GM18873 (cell line): ENCODE results near the gene ST3GAL3.

ENCODE experiments used
- ATAC-seq: cut with Tn5 transposase; IDR thresholded peaks from one replicate; pipeline ENCODE4 v1.9.1; 2021; ENCODE audit warnings: mild to moderate bottlenecking, moderate library complexity, moderate number of reproducible peaks; ENCODE audit not compliant: unreplicated experiment, low FRiP score

The ST3GAL3 gene

DNA sequence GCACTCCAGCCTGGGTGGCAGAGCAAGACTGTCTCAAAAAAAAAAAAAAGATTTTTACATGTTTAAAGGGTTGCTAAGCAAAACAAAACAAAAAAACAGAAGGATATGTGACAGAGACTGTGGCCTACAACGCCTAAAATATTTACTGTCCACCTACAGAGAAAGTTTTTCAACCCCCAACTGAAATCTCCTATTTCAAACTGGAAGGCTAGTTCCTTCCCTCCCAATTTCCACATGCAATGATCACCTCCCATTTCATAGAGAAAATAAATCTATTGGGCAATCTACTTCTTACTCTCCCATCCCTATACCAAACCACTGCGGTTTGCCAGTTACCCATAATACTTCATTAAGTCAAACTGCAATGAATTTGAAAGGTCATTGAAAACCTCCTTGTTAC, 74.2 kb downstream of the ST3GAL3 start:
- ATAC-seq: no peak

DNA sequence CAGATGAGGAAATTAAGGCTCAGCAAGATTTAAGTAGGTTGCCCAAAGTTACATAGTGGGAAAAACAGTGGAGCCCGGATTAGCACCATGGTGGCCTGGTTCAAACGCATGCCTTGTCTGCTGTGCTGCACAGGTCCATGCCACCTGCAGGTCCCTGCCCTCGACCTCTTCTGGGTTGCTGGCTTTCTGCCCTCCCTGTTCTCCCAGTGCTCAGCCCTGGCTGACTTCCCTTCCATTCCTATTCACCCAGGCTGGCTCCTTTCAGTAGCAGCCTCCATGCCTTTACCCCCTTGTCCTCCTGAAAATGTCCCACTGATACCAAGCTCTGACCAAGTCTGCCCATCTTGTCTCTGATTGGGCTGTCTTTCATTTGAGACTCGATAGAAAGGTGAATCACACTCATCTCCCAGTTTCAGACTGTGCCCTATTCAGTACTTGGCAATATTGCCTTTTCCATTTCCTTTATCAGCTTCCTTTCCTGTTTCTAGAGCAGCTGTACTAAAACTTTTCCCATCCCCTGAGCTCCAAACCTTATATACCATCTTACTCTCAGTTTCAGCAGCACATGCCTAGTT, 75.8 kb downstream of the ST3GAL3 start:
- no peak for ATAC-seq

DNA sequence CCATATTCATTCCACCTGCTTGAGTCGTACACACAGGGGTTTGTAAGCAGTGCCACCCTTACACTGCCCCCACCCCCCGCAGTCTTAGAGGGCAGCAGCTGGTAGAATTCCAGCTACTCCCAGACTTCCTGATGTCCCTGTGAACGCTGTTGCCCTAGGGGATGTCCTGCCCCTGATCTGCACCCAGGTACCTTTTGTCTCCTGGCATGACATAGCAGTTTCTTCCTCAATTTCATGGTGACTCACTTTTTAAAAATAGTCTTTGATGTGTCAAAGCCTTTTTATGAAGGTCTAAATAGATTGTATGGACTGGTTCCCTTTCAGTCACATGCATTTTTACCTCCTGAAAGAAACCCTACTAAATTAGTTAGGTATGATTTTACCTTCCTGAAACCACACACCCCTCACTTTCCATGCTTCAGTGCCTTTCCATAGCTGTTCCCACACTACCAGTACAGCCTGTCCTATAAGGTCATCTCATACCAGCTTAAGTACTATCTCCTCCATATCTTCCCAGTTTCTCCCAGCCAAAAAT, 76.4 kb downstream of the ST3GAL3 start:
- no peak for ATAC-seq

DNA sequence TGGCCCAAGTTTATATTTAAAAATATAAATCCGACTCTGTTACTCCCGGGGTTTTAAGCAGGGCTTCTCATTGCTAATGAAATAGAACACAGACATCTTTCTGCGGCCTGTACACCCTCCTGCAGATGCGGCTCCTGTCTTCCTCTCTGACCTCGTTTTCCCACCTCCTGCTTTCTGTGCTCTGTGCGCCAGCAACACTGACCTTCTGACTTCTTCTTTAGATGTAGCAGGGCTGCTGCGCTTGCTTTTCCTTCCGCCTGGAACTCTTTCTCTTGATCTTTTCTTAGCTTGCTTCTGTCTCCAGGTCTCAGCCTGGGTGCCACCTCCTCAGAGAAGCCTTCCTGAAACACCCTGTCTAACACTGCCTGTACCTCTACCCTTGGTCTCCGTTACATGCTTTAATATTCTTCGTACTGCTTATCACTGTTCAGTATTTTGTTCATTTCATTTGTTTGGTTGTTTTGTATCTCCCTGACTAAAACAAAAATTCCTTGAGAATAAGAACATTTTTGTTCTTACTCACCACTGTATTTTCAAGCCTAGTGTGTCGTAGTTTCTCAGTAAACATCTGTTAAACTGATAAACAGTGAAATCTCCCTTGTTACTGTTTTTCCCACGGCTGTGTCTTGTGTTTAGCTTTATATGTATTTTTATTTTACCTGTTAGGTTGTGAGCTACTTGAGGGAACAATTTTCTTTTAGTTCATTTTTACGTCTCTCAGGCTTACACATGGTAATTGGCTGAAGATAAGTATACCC, 79.0 kb downstream of the ST3GAL3 start:
- no peak for ATAC-seq

DNA sequence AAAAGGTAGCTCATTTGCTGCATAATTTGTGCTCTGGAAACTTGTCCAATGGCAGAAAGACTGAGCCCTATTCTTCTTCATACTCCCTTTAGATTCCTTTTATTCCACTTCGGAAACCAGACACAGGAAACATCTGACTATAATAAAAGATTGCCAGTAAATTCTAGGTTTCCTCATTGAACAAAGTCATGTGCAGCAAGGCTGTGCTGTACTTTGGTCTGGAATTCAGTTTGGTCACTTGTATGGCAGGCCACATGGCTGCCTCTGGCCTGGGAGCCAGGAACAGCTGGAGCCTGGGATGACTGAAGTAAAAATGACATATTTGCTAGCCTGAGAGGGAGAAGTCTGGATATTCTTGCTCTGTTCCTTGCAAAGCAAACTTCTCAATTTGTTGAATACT, 79.6 kb downstream of the ST3GAL3 start:
- no peak for ATAC-seq

DNA sequence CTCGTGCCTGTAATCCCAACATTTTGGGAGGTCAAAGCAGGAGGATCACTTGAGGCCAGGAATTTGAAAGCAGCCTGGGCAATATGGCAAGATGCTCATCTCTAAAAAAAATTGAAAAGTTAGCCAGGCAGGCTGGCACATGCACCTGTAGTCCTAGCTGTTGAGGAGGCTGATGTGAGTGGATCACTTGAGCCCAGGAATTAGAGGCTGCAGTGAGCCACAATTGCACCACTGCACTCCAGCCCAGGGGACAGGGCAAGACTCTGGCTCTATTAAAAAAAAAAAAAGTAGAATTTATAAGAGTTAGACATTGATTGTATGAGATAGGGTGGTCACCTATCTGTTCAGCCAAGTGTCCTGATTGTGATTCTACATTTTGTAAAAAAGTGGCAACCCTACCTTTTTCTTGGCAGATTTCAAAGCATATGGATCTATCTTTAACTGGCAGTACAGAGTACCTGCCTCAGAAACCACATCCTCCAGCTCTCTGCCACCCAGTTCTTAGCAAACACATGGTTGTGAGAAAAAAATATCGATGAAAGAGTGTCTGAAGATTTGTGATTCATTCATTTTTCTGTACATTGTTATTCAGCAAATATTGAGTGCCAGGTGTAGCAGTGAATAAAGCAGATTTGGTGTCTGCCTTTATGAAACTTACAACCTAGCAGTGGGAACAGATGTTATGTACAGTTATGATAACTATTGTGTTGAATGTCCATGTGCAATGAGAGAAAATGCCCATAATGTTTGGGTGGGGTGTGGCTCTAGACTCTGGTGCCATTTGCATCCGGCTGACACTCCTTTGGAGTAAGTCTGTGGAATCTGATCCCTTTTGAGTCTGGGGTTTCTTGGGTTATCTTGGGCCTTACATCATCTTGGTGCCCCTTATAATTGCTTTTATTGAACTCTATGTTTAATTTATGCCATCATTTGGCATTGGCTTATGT, 82.5 kb downstream of the ST3GAL3 start:
- no peak for ATAC-seq

DNA sequence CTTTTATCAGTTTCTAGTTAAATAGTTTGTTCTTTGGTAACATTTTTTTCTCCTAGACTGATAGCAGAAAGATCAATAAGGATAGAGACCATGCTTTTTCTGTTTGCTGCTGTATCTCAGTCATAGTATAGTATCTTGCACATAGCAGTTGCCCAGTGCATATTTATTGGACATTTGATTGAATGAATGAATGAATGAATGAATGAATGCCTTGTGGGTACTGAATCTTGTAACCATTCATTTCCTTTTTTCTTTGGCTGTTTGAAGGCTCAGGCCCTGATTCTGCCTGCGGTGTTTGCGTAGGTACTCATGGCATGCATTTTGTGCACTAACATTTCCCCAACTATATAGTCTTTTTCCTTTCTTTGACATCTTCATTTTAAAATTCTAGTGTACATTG, 83.9 kb downstream of the ST3GAL3 start:
- no peak for ATAC-seq

DNA sequence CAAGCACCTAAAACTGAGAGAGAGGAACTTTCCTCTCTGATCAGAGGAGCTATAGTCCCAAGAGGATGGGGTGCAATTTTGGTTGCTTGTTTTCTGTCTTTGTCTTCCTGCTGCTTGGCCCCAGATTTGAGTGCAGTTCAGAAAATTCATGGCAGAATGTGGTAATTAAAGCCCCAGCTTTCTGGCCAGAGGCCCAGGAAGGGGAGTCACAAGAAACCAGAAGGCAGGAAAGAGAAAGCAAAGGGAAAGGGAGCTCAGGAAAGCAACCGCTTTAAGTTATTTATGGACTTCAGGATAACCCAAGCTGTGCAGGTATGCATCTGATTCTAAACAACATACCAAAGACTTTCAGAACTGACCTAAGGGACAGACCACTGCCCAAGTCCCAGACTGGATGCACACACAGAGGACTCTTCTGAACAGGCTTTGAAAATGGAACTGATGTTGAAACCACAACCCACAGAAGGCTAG, 88.8 kb downstream of the ST3GAL3 start:
- no peak for ATAC-seq

DNA sequence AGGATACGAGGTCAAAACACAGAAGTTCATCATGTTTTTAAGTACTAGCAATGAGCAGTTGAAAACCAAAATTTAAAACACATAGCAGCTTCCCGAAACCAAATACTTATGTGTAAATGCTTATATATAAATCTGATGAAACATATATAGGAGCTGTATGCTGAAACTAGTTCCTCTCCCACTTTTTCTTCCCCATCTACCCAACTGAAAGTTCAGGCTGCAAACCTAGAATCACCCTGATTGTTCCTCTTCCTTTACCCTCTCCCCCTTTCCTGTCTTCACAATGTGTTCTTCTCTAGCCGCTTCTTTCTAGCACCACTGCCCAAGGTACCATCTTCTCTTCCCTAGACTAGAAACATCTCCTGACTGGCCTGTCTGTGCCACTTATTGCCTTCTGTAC, 90.6 kb downstream of the ST3GAL3 start:
- ATAC-seq: no peak

DNA sequence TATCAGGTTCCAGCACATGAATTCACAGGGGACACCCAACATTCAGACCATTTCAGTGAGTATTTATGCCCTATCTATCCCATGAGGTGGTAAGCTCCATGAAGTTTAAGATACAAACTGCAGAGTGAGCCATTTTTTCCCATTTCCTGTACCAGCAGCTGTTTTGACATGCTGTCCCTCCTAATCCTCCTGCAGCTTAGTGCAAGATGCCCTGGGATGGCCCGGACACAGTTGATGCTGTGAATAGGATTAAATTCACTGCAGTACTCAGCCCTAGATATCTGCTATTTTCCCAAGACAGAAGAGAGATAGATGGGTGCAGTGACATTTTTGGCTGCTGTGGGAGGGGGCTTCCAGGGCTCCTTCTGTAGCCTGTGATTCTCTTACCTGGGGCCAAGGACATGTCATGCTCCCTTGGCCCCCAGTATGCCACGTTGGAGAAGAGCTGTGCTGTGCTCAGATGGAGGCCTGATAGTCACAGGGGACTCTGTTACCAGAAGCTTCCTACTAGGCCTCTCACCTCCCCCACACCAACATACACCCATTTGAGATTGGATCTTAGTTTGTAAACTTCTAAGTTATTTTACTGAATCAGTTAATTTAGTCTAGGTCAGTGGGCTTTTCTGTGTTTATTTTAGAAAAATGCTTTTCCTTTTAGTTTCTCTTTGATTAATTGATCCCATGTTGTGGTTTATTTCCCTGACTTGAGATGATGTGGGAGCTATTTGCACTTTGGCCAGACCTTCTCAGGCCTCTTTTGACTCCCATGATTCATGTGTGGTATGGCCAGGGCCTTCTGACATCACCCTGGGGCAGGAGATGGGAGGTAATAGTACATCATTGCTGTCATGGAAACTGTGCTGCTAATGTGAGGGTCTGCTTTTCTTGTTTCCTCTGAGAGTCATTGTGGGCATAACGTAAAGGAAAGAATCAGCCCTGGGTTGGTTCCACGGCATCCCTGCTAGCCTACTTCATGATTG, 92.6 kb downstream of the ST3GAL3 start:
- ATAC-seq: no peak

DNA sequence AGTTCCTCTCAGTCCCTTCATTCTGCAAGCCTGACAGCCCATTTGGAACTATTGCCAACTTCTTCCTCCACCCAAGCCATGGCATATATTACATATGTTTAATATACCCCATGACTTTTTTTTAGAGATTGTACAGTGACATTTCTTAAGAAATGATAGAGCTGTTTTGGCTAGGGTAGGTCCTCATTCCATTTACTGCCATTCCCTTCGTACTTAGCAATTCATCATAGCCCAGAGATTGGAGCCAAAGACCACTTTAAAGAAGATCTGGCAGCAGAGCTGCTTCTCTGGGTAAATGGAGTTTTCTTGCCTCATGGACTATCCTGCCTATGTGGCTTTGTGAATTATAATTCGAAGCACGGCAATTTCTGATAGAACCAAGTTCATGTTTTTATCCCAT, 93.4 kb downstream of the ST3GAL3 start:
- ATAC-seq: no peak

DNA sequence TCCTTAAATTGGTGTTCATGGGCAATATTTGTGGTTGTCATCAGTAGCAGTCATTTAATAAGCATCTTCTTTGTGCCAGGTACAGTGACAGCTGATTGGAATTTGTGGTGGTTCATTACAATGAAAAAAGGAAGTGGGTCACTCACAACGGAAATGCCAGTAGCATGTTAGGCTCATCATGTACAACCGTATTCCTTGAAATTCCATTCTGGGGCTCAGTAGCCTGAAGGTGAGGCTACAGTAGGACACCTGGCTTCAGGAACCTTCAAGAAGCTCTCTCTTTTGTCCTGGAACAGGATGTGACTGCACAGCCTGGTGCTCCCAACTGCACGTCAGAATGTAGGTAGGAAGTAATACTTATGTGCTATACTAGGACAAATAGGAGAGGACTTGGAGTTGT, 93.9 kb downstream of the ST3GAL3 start:
- no peak for ATAC-seq

DNA sequence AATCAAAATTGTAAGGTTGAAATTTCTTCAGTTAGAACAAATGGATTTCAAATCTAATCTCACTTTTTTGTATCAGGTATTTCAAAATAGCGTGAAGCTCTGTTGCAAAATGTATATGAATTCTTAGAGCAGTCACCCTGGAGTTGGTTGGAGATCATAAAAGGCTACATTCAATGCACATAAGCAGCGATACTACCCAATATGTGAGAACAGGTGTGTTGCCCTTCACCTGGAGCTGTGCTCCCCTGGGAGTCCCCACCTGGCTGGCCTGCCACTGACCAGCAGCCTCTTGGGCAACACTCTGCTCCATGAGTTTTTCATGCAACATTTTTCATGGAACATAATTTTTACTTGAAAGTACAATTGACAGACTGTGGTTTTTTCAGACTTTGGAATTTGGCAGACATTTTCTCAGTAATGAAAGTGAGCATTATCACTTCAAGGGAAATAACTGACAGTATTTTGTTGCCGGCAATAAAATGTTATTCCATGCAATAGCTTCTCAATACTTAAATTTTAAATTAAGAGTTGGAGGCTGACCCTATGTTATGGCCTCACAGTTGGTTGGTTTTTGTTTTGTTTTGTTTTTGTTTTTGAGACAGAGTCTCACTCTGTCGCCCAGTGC, 95.1 kb downstream of the ST3GAL3 start:
- ATAC-seq: no peak

DNA sequence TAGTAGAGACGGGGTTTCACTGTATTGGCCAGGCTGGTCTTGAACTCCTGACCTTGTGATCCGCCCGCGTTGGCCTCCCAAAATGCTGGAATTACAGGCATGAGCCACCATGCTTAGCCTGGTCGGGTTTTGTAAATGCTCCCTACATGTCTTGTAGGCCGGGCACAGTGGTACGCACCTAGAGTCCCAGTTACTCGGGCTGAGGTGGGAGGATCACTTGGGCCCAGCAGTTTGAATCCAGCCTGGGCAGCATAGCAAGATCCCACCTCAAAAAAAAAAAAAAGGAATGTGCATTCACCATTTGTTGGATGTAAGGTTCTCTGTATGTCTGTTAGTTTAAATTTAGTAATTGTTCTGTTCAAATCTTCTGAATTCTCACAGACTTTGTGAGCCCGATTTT, 95.8 kb downstream of the ST3GAL3 start:
- ATAC-seq: no peak

DNA sequence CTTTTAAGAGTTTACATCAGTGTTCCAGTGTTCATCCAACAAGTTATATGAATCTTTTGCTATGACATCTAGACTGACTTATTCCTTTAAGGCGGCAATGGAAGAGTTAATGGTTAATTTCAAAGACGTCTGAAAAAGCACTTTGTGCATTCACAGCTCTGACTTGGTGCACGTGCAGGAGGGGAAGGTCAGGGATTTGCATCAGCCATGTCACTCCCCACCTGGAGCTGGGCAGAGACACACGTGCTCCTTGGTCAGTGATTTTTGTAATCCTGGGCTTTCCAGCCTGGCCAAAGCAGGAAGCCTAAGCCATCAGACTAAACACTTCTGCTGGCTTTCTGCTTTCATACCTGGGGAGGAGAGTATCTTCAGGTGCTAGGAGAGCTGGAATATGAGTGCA, 96.3 kb downstream of the ST3GAL3 start:
- no peak for ATAC-seq

DNA sequence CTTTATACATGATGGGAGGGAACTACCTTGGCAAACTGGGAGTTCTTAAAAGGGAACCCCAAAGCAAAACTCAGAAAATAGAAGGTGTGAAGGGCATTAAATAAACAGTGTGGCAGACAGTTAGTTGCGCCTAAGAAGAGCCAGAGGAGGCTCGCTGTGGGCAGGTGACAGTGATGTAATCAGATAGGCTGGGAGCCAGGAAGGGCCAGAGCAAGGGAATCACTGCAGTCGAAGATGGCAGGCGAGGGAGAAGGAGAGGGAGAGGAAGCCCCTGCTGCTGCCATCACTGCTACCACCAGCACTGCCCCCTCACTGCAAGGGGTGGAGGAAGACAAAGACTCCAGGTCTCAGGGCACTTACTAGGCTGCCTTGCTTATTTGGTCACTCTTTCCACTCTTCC, 97.2 kb downstream of the ST3GAL3 start:
- no peak for ATAC-seq

DNA sequence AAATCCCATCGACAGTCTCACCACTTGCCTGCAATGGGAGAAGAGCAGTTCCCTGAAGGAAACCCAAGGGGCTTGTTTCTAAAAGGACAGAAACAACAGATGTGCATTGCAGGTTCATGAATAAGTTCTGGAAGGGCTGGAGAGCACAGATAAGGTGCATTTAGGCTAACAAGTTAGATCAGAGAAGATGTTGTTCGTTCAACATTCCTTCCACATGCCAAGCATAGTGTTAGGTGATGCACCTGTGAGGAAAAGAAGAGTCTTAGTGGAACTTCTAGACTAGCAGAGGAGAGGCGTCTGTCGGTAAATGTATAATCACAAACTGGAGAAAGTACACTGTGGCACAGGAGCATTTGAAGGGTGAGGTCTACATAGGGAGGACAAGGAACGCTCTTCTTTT, 98.0 kb downstream of the ST3GAL3 start:
- no peak for ATAC-seq

DNA sequence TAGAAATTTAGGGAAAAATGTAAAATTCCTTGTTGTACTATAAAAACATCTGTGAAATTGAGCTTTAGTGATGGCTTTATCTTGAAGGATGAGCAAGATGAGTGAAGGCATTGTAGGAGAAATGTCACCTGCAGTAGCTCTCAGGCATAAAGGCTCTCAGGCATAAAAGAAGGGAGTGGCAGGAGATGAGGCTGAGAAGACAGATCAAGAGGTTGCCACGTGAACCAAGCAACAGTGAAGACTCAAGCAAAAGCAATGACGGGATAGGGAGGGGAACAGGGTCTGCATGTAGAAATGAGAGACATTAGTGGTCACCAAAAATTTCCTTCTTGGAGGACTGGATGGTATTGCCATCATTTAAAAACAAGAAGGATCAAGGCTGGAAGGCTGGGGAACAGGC, 98.8 kb downstream of the ST3GAL3 start:
- ATAC-seq: no peak

DNA sequence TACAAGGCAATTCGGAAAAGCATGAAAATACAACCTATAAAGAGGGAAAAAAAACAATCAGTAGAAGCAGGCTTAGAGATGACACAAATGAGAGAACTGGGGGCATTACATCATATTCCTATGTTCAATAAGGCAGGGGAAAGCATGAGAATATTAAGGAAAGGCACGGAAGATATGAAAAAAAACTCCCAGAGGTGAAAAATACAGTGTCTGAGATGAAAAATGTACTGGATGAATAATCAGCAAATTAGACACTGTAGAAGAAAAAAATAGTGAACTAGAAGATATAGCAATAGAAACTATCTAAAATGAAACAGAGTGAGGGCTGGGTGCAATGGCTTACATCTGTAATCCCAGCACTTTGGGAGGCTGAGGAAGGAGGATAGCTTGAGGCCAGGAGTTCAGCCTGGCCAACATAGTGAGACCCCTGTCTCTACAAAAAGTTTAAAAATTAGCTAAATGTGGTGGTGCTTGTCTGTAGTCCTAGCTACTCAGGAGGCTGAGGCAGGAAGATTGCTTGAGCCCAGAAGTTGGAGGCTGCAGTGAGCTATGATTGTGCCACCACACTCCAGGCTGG, 101.8 kb downstream of the ST3GAL3 start:
- no peak for ATAC-seq
